Measurements from ENCODE around the gene WNT9B. TPM values are rescaled to one million over a fixed set of nuclear protein-coding genes. Genes with fewer than 3 reads are reported as not detected.

WNT9B gene
- total and polyA plus RNA-seq, 2 of the 13 experiments (the other 11 are each of a cell fraction or from before 2014, with no cell fraction given): not detected

DNA sequence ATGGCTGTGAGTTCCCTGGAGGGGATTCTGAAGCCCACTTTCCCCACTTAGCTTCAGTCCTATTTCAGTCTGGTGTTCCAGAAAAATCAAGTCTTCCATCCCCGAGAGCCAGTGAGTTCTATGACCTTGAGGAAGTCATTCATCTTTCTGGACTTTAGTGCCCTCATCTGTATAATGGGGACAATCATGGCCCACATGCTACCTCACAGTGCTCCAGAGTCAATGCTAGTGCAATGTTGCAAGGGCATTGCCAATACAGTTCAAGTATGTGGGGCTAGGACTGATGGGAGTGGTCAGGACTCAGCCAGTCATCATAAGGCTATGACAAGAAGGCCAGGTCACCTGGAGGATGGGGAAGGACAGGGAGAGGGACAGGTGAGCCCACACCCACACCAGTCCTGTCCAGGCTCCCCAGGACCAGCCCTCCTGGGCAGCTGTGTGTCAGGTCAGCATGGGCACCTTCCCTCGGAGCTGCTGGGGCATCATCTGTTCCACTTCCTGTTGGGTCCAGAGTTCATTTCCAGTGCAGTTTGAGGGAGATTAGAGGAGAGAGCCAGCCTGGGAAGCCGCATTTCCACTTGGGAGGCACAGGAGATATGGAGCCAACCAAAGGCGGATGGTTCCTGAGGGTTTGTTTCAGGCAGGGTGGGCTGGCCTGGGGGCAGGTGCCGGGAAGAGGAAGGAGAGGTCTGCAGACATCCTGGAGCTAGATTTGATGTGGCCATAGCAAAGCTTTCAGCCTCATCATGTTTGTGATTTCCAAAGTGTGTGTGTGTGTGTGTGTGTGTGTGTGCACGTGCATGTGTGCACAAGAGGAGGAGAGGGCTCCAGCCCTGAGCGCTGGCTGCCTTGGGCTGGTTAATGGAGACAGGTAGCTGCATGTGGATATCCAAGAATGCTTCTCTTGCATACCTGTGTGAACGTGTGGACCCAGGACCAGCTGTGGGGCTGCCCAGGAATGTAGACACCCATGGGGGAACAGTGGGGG lies 3.9 kb upstream of the WNT9B start (continued):
- TF ChIP-seq ZMYM3 (CRISPR knock-in tag; IDR thresholded peaks at IDR 0.05) (peak; percentile 57), NR2F2 (IDR thresholded peaks at IDR 0.05; ENCODE audit: borderline replicate concordance, low read depth) (no peak), ZNF431 (CRISPR knock-in tag; IDR thresholded peaks at IDR 0.05; ENCODE audit: borderline replicate concordance, low read depth) (no peak), PITX1 (CRISPR knock-in tag; IDR thresholded peaks at IDR 0.05) (0 out of 2 replicates have a peak, but pooled peaks have one; percentile 30), TGIF2 (CRISPR knock-in tag; IDR thresholded peaks at IDR 0.05) (peak; percentile 42; the same call in 1 of the 2 replicates), ARID5B (CRISPR knock-in tag; IDR thresholded peaks at IDR 0.05) (peak; percentile 41; the same call in 1 of the 2 replicates), ZNF10 (CRISPR knock-in tag; IDR thresholded peaks at IDR 0.05; ENCODE audit: borderline replicate concordance, low read depth) (no peak), ZC3H4 (CRISPR knock-in tag; IDR thresholded peaks at IDR 0.05; ENCODE audit: borderline replicate concordance) (no peak), GATAD2A (CRISPR knock-in tag; IDR thresholded peaks at IDR 0.05) (peak; percentile 60), FOXK1 (CRISPR knock-in tag; IDR thresholded peaks at IDR 0.05; ENCODE audit: borderline replicate concordance, low read depth) (no peak), RELA (CRISPR knock-in tag; IDR thresholded peaks at IDR 0.05) (no peak), MZF1 (CRISPR knock-in tag; IDR thresholded peaks at IDR 0.05; ENCODE audit: borderline replicate concordance) (no peak), ZNF24 (IDR thresholded peaks at IDR 0.05) (no peak), MTA1 (CRISPR knock-in tag; IDR thresholded peaks at IDR 0.05; ENCODE audit: borderline replicate concordance) (peak; percentile 29; the same call in 1 of the 2 replicates), CCAR2 (optimal IDR thresholded peaks at IDR 0.05; ENCODE audit: low read depth, low read length) (peak; percentile 24), ELF1 (CRISPR knock-in tag; IDR thresholded peaks at IDR 0.05) (peak; percentile 71), PHF5A (CRISPR knock-in tag; IDR thresholded peaks at IDR 0.05; ENCODE audit: low read depth, unreplicated experiment) (no peak), BHLHE40 (IDR thresholded peaks at IDR 0.05; ENCODE audit: low read length) (peak; percentile 56)
- TF ChIP-seq, protein P1, sequence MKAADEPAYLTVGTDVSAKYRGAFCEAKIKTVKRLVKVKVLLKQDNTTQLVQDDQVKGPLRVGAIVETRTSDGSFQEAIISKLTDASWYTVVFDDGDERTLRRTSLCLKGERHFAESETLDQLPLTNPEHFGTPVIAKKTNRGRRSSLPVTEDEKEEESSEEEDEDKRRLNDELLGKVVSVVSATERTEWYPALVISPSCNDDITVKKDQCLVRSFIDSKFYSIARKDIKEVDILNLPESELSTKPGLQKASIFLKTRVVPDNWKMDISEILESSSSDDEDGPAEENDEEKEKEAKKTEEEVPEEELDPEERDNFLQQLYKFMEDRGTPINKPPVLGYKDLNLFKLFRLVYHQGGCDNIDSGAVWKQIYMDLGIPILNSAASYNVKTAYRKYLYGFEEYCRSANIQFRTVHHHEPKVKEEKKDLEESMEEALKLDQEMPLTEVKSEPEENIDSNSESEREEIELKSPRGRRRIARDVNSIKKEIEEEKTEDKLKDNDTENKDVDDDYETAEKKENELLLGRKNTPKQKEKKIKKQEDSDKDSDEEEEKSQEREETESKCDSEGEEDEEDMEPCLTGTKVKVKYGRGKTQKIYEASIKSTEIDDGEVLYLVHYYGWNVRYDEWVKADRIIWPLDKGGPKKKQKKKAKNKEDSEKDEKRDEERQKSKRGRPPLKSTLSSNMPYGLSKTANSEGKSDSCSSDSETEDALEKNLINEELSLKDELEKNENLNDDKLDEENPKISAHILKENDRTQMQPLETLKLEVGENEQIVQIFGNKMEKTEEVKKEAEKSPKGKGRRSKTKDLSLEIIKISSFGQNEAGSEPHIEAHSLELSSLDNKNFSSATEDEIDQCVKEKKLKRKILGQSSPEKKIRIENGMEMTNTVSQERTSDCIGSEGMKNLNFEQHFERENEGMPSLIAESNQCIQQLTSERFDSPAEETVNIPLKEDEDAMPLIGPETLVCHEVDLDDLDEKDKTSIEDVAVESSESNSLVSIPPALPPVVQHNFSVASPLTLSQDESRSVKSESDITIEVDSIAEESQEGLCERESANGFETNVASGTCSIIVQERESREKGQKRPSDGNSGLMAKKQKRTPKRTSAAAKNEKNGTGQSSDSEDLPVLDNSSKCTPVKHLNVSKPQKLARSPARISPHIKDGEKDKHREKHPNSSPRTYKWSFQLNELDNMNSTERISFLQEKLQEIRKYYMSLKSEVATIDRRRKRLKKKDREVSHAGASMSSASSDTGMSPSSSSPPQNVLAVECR (CRISPR knock-in tag; IDR thresholded peaks at IDR 0.05; ENCODE audit: borderline replicate concordance): no peak; the same call in 1 of the 2 replicates
- TF ChIP-seq, protein P2, sequence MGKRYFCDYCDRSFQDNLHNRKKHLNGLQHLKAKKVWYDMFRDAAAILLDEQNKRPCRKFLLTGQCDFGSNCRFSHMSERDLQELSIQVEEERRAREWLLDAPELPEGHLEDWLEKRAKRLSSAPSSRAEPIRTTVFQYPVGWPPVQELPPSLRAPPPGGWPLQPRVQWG (CRISPR knock-in tag; IDR thresholded peaks at IDR 0.05; ENCODE audit: borderline replicate concordance, low read depth): no peak
- TF ChIP-seq, protein P3, sequence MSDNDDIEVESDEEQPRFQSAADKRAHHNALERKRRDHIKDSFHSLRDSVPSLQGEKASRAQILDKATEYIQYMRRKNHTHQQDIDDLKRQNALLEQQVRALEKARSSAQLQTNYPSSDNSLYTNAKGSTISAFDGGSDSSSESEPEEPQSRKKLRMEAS (IDR thresholded peaks at IDR 0.05): peak; percentile 39; the same call in 1 of the 2 replicates
